GM19395 (cell line): ENCODE measurements around the gene LGALS7.
"Not testable (repeated sequence)": the region's sequence is repeated elsewhere in the genome, so short reads cannot be mapped to it uniquely, and the experiment has no call there.

Source experiments
- ATAC-seq: cut with Tn5 transposase; IDR thresholded peaks from one replicate; pipeline ENCODE4 v1.9.1; 2021; ENCODE audit warnings: mild to moderate bottlenecking, moderate library complexity; ENCODE audit not compliant: unreplicated experiment

The LGALS7 gene

DNA sequence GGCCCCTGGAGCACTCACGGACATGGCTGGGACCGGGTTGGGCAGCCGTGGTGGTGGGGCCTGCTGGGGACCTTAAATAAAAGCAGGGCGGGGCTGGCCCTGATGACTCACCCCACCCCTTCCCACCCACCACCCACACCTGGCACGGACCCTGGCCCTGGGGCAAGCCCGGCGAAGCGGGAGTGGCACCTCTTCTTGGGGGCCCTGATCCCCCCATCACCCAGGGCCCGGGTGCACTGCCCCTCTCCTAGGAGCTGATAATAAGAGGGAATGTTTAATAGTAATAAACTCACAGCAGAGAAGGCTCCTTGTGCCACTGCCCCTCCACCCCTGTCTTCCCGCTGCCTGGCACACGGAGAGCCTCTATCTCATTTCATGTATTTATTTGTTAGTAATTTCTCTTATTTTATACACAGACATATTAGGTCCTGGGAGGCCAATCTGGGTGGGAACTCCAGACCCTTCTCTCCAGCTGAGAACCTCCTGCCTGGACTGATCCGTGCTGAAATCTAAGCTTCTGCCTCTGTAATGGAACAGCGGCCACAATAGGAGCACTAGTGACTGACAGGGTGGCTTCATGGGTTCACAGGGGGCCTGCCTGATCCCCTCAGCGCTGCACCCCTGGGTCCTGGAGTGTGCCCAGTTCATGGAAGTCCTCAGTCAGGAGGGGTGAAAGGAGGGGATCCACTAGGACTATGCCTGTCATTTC lies at the start of gene LGALS7:
Gene LGALS7, minus strand, starts transcription at position 49 of the 709 bp plus-strand sequence. Its CDS starts 25 bp downstream, at position 24.
- ATAC-seq, result no peak

- ATAC-seq, result not testable (repeated sequence)
These were observed 48.0 kb upstream of the LGALS7 start for GRCh38 chr19:38821230-38821825.

DNA sequence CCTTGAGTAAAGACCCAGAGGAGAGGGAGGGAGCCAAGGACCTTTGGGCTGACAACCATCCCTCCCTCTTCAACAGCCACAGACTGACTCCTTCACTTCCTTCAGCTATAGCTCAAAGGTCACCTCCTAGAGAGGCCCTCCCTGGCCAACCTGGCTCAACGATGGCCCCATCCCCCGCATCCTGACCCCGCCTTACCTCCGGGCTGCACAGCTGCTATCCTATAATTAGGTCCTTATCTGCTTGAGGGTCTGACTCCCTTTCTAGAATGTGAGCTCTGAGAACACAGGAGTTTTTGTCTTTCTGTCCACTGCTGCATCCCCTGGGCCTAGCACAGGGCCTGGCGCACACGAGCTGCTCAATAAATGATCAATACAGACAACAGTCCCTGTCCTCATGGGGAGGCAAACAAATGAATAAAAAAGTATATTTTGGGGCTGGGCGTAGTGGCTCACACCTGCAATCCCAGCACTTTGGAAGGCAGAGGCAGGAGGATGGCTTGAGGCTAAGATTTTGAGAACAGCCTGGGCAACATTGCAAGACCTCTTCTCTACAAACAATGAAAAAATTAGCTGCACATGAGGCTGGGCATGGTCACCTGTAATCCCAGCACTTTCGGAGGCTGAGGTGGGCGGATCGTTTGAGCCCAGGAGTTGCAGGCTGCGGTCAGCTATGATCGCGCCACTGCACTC lies 46.1 kb upstream of the LGALS7 start:
- no peak for ATAC-seq

GRCh38 chr19:38817081-38817480 lies 43.8 kb upstream of the LGALS7 start:
- no peak for ATAC-seq

GRCh38 chr19:38816131-38816750 lies 42.9 kb upstream of the LGALS7 start:
- ATAC-seq, result no peak

DNA sequence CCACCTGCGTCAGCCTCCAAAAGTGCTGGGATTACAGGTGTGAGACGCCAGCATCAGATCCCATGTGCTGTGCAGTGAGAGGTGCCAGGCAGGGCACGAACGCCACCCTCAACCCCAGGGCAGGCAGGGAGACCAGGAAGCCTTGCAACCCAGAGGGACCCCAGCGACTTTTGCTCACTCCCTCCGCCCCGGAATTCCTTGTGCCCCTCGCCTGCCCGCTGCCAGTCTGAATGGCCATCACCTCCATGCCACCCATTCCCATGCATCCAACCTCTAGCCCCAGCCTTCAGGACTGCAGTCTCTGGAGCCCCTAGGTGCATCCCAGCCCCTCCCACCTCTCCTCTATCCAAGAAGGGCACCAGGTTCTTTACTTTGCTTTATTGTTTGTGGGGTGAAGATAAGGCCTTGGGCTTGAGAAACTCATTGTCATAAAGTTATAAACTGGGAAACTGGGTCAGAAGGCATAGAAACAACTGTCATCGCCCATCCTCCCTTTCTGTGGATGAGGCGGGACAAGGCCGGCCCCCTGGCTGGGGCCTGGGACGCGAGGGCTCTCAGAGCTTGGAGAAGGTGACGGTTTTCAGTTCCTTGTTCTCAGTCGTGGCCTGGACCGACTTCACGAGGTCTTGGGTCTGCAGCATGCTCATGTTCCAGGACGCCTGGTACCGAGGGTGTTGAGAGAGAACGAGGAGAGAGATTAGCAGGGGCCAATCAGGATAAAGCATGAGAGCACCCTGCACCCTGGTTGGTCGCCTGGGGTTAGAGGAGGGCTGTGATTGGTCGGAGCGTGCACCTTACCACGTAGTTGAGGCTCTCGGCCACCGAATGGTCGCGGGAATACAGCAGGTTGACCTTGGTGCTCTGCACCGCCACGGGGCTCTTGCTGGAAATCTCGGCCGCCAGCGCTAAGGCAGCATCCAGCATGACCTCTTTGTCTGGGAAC lies 42.0 kb upstream of the LGALS7 start:
- ATAC-seq, result no peak

DNA sequence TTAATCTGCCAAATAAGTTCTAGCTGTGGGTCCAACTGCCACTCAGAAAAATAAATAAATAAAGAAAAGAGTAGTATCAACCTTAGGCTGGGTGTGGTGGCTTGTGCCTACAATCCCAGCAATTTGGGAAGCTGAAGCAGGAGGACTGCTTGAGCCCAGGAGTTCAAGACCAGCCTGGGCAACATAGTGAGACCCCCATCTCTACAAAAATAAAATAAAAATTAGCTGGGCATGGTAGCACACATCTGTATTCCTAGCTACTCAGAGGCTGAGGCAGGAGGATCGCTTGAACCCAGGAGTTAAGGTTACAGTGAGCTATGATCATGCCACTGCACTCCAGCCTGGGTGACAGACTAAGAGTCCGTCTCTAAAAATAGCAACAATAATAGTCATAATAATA lies 40.6 kb upstream of the LGALS7 start:
- ATAC-seq, result not testable (repeated sequence)

DNA sequence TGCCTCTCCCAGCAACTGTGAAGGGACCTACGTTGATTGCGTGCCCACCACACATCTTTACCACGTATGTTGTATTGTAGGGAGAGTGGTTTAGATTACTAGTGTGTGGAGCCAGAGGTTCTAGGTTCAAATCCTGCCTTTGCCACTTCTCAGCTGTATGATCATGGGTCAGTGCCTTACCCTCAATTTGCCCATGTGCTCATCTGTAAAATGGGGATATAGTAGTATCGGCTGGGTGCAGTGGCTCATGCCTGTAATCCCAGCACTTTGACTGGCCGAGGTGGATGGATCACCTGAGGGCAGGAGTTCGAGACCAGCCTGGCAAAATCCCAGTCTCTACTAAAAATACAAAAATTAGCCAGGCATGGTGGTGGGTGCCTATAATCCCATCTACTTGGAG lies 40.0 kb upstream of the LGALS7 start:
- no peak for ATAC-seq

- ATAC-seq, result no peak
These were observed 39.6 kb upstream of the LGALS7 start, which contains the start of gene LGALS4 for GRCh38 chr19:38812841-38813320. TSS of gene LGALS4 (minus strand) at chr19:38812945. CDS start at chr19:38812886, 59 bp downstream.

- no peak for ATAC-seq
These were observed 38.9 kb upstream of the LGALS7 start for GRCh38 chr19:38812009-38812840.

DNA sequence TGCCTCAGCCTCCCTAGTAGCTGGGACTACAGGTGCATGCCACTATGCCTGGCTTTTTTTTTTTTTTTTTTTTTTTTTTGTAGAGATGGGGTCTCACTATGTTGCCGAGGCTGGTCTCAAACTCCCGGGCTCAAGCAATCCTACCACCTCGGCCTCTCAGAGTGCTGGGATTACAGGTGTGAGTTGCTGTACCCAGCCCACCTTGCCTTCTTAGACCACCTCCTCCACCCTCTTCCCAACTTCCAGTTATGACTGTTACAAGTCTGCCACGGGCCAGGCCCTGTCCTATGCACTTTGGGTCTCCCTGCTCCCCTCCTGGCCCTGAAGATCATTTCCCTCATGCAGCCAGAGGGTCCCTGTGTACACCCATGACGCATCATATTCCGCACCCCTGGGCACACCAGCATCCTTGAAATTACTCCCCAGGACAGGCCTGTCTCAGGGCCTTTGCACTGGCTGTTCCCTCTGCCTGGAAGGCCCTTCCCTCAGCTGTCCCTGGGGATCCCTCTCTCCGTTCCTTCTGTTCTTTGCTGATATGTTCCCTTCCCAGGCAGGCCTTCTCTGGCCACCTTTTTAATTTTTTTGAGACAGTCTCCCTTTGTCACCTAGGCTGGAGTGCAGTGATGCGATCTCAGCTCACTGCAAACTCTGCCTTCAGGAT lies 36.4 kb upstream of the LGALS7 start:
- no peak for ATAC-seq

- ATAC-seq, result no peak
These were observed 35.4 kb upstream of the LGALS7 start for GRCh38 chr19:38808741-38809140.

GRCh38 chr19:38807374-38808098 lies 34.2 kb upstream of the LGALS7 start:
- not testable (repeated sequence) for ATAC-seq

- ATAC-seq, result no peak
These were observed 33.1 kb upstream of the LGALS7 start for GRCh38 chr19:38806371-38806770.

DNA sequence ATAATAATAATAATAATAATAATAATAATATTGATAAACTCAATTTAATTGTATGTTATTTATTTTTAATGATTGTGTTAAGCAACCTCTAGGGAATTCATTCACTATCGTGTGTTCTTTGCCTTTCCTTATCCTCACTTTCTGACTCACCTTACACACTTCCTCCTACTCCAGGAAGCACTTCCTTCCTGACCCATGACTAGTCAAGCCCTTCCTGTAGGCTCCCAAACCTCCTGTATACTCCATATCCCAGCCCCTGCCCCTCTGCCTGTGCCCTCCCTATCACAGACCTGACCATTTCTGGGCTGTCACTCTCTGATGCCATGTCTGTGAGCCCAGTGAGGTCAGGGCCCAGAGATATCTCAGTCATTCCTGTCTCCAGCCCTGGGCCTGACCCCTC lies 31.9 kb upstream of the LGALS7 start:
- ATAC-seq, result no peak

GRCh38 chr19:38803543-38803942 lies 30.2 kb upstream of the LGALS7 start:
- ATAC-seq, result no peak

DNA sequence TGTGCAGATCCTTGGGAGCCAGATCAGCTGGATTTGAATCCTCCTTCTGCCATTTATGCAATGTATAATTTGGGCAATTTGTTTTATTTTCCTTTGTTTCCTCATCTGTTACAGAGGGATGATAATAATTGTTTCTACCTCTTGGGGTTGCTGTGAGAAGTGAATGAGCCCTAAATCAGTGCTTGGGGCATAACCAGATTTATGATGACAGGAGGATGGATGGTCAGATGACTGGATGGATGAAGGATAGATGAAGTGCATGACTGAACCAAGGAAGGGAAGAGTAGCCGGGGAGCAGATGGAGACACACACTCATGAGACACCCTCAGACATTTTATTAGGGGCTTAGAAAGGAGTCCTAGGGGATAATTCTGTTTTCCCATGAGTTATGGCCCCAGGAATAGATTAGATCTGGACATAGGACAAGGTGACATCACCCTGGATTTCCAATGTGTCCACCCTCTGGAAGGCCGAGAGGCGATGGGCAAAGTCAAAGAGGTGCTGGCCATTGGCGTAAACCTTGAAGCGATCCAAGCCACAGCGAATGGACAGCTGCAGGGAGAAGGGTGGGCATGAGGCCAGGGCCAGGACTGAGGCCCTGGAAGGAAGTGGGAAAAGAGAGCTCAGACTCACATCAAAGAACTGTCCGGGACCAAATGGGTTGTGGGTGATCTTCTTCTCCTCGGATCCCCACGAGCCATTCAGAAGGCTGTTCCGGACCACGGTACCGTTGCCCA lies 28.2 kb upstream of the LGALS7 start:
- no peak for ATAC-seq
